ENCODE measurements around the gene PFAS. TPM values are rescaled to one million over a fixed set of nuclear protein-coding genes. Genes with fewer than 3 reads are reported as not detected.

Gene PFAS
- total and polyA plus RNA-seq, 10 of the 15 experiments (the other 5 are each of a cell fraction or from before 2014, with no cell fraction given): 13.9 to 122 (median 47.2) TPM

DNA sequence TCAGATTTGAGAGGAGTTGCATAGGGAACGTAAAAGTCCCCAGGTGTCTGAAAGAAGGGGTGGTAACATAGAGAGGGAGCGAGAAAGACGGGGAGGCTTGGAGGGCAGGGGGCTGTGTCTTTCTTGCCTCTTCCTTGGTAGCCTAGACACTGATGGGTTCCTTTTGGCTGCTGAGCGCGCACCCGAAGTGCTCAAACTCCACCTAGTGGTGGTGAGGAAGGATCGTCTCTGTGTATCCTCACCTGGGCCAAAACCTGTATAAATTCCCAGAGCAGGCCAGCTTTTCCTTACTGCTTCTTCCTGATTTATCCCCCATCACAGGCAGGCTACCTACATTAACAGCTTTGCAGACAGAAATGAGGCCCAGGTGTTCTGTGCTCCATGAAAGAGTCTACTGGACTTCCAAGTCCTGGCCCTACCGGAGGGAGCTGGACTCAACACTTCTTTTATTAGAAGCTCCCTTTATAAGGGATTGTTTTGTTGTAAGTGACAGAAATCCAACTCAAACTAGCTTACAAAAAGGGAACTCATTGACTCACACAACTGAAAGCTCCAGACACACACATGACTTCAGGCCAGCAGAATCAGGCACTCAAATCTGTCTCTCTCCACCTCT is 51.6 kb downstream of the PFAS start:
- H3K36me3 ChIP-seq (ENCODE audit: control insufficient read depth in 2 of 2, insufficient read depth in 2 of 2, low read length in 1 of 2): no peaks in the 10 kb centered on the region
- H3K4me2 ChIP-seq (ENCODE audit: control insufficient read depth, insufficient read depth): no peak overlapping the region
- ATAC-seq: peak; percentile 98
- intact Hi-C loops (cut with micrococcal nuclease; ENCODE audit: unreplicated experiment) (loop anchor here (1.0 to 5.0 kb wide), 4 partner anchors 52 to 163 kb away; partner anchors contain the start of genes CTC1 and PFAS), in situ Hi-C loops (cut with MboI) (no loop called here)
- ChIA-PET POLR2A (interaction anchor here (0.7 to 2.2 kb wide), 3 partner anchors 54 to 111 kb away, joined by 3 to 6 read pairs (median 4); partner anchors contain the start of gene BORCS6), CTCF (interaction anchor here (0.6 to 3.7 kb wide), 42 partner anchors 8 to 446 kb away, joined by 3 to 38 read pairs (median 4); partner anchors contain the start of genes AURKB, CTC1, PFAS and RANGRF), RAD21 (ENCODE audit: unreplicated experiment) (interaction anchor here (0.6 to 2.3 kb wide), 14 partner anchors 12 to 243 kb away, joined by 3 to 14 read pairs (median 4); partner anchors contain the start of gene RANGRF), SMC1A (ENCODE audit: uncharacterized antibody, unreplicated experiment) (interaction anchor here (0.7 to 5.2 kb wide), 14 partner anchors 12 to 615 kb away, joined by 3 to 54 read pairs (median 4); partner anchors contain the start of genes AURKB and RANGRF)
- no peaks in the 10 kb centered on the region; the same call in 1 of the 2 replicates for H4K20me1 ChIP-seq (ENCODE audit: control insufficient read depth, insufficient read depth)
- peak overlapping the region; percentile 68 for H2AFZ ChIP-seq (ENCODE audit: control insufficient read depth, low read depth, low read length)
- no peak overlapping the region for H3K4me3 ChIP-seq
- no peaks in the 10 kb centered on the region for H3K79me2 ChIP-seq (ENCODE audit: control insufficient read depth, insufficient read depth, low read length)
- WGBS (ENCODE audit: insufficient coverage, insufficient replicate concordance, low lambda C conversion rate, missing lambda C conversion rate): 13% methylated on average over 8 of the region's 8 CpGs
- no peaks in the 10 kb centered on the region for H3K27me3 ChIP-seq (replicated peaks in 1 of 2; ENCODE audit: control insufficient read depth in 2 of 2, insufficient read depth in 2 of 2, low read length in 1 of 2)
- H3K9ac ChIP-seq (ENCODE audit: control insufficient read depth, insufficient read depth, low read length): no peak overlapping the region
- H3K4me1 ChIP-seq (ENCODE audit: control insufficient read depth, insufficient read depth, low read length): no peaks in the 10 kb centered on the region
- no TSS peak for BruUV-seq (replicated peaks)
- FAIRE-seq: peak; percentile 90
- no peak overlapping the region for H3K27ac ChIP-seq (ENCODE audit: control insufficient read depth, insufficient read depth)
- H3K9me3 ChIP-seq (replicated peaks; ENCODE audit: control insufficient read depth, insufficient read depth, low read length): no peaks in the 10 kb centered on the region
- peak; percentile 31 for DNase-seq (ENCODE audit: low read depth, low spot score)
- TF ChIP-seq GATAD2B (conservative IDR thresholded peaks at IDR 0.05; ENCODE audit: low read depth): no peak
- TF ChIP-seq YBX1 (IDR thresholded peaks at IDR 0.05): no peak
- no peak for TF ChIP-seq ZNF24 (IDR thresholded peaks at IDR 0.05)
- TF ChIP-seq, protein P1, sequence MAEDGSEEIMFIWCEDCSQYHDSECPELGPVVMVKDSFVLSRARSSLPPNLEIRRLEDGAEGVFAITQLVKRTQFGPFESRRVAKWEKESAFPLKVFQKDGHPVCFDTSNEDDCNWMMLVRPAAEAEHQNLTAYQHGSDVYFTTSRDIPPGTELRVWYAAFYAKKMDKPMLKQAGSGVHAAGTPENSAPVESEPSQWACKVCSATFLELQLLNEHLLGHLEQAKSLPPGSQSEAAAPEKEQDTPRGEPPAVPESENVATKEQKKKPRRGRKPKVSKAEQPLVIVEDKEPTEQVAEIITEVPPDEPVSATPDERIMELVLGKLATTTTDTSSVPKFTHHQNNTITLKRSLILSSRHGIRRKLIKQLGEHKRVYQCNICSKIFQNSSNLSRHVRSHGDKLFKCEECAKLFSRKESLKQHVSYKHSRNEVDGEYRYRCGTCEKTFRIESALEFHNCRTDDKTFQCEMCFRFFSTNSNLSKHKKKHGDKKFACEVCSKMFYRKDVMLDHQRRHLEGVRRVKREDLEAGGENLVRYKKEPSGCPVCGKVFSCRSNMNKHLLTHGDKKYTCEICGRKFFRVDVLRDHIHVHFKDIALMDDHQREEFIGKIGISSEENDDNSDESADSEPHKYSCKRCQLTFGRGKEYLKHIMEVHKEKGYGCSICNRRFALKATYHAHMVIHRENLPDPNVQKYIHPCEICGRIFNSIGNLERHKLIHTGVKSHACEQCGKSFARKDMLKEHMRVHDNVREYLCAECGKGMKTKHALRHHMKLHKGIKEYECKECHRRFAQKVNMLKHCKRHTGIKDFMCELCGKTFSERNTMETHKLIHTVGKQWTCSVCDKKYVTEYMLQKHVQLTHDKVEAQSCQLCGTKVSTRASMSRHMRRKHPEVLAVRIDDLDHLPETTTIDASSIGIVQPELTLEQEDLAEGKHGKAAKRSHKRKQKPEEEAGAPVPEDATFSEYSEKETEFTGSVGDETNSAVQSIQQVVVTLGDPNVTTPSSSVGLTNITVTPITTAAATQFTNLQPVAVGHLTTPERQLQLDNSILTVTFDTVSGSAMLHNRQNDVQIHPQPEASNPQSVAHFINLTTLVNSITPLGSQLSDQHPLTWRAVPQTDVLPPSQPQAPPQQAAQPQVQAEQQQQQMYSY (CRISPR knock-in tag; IDR thresholded peaks at IDR 0.05): no peak
- peak; percentile 43; the same call in 1 of the 2 replicates for TF ChIP-seq TCF12 (IDR thresholded peaks at IDR 0.05; ENCODE audit: low read depth, low read length)
- no peak for TF ChIP-seq IRF3 (IDR thresholded peaks at IDR 0.05)
- peak; percentile 86 to 96 (median 90); a peak in 5 of 6 replicates for TF ChIP-seq CTCF (IDR thresholded peaks at IDR 0.05 in 2 of 3, conservative IDR thresholded peaks at IDR 0.05 in 1 of 3; ENCODE audit: control insufficient read depth in 2 of 3, extremely low read depth in 1 of 3, insufficient read depth in 1 of 3, low read depth in 3 of 3, low read length in 3 of 3)
- 0 out of 2 replicates have a peak, but pooled peaks have one; percentile 31 for TF ChIP-seq ZNF207 (IDR thresholded peaks at IDR 0.05; ENCODE audit: borderline replicate concordance)
- TF ChIP-seq ZNF592 (IDR thresholded peaks at IDR 0.05): 0 out of 2 replicates have a peak, but pooled peaks have one; percentile 22
- 0 out of 2 replicates have a peak, but pooled peaks have one; percentile 37 for TF ChIP-seq PAX5 (IDR thresholded peaks at IDR 0.05; ENCODE audit: borderline replicate concordance, low read depth, low read length)

Data from GM12878 (cell line).